Activated CD4-positive, alpha-beta T cell treated with anti-CD3 and anti-CD28 coated beads, Interleukin-2, amount 10 ng/mL, durations not matched to agents 24 days and 14 days (primary cell): ENCODE data around the gene HOXD3. TPM values are rescaled to one million over a fixed set of nuclear protein-coding genes. Genes with fewer than 3 reads are reported as not detected.

Experiments used
- DNase-seq: peaks from one replicate; pipeline ENCODE4 v3.0.0; 2022
- H3K27ac Mint-ChIP-seq: one replicate; pipeline ENCODE4 v1.8.0; 2022; ENCODE audit warnings: mild to moderate bottlenecking, mixed read lengths
- H3K27me3 Mint-ChIP-seq: one replicate; pipeline ENCODE4 v1.8.0; 2022; ENCODE audit warnings: mixed read lengths
- H3K36me3 Mint-ChIP-seq: one replicate; pipeline ENCODE4 v1.8.0; 2022; ENCODE audit warnings: low read depth, mild to moderate bottlenecking, mixed read lengths
- H3K4me1 Mint-ChIP-seq: one replicate; pipeline ENCODE4 v1.8.0; 2021; ENCODE audit warnings: mixed read lengths
- H3K4me3 Mint-ChIP-seq: one replicate; pipeline ENCODE4 v1.8.0; 2022; ENCODE audit warnings: mild to moderate bottlenecking, moderate library complexity, mixed read lengths
- H3K9me3 Mint-ChIP-seq: one replicate; pipeline ENCODE4 v1.8.0; 2021; ENCODE audit warnings: mixed read lengths
- intact Hi-C: fragments of 100-400 bp; cut with micrococcal nuclease; formaldehyde crosslinking; loops from one replicate; pipeline ENCODE4 v1.15.1; 2023
- total RNA-seq: library from RNA; stranded (reverse); gene quantifications from 2 replicates; pipeline ENCODE4 v1.2.3, GENCODE V29; 2022

Gene HOXD3
- total RNA-seq, 1 donor from 2014 or later: not detected

DNA sequence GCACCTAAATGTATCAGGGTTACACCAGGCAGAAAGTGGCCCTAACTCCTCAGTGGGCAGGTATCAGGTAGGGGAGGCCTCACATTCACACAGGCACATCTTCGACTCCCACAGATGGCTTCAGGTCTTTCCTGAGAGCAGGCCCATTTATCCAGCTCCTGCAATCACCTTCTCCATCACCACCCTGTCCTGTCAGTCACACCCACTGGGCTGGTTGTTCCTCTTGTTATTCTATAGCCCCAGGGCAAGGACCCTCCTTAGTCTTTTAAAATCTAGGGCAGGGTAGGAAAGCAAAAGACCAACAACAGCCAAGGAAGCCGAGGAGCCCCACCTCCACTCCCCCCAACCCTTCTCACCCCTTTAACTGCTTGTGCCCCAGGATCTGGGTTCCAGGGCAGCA, 14.8 kb upstream of the HOXD3 start:
- Mint-ChIP-seq H3K4me1 (peaks cover 3% of the 10 kb centered on the region), H3K9me3 (no peaks in the 10 kb centered on the region), H3K36me3 (no peaks in the 10 kb centered on the region), H3K4me3 (no peak overlapping the region), H3K27ac (no peak overlapping the region), H3K27me3 (peaks cover 77% of the 10 kb centered on the region)
- intact Hi-C loops: loop anchor here (5.0 to 10.0 kb wide), 3 partner anchors 510 to 1005 kb away; no protein-coding TSS in a partner anchor
- DNase-seq: no peak

DNA sequence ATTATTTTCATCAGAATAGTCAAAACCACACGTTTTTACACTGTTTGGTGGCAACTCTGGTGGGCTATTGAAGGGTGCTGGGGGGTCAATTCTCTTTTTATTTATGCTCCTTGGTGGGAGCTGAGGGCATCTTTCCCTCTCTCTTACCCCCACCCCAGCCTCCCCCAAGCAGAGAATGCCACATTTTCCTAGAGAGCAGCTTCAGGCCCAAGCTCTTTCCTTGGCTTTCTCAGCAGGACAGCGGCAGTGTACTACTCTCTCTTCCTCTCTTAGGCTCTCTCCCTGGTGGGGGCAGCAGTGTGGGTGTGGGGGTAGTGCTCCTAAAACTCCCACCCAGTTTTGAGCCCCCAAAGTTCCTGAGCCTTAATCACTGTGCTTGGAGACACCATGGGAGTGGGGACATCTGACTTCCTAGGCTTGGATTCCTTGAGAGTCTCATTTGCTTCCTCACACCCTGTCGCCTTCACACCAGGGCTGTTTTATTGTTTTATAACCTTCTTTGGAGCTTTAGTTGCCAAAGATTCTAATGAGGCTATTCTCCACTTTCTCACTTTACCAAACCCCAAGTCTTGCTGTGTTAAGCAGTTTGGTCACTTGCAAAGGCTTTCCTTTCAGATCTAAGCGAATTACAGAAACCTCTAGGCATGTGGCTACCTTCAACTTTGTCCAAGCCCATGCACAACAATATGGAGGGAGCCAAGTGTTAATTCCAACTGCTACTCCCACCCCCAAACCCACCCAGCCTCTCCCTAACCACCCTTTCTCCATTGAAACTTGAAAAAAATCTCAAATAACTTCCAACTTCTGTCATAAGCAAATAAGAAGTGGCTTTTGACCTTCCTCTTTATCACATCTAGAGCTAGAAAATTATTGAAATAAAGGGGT, 11.8 kb upstream of the HOXD3 start:
- Mint-ChIP-seq H3K27me3 (peaks cover 80% of the 10 kb centered on the region), H3K36me3 (no peaks in the 10 kb centered on the region), H3K27ac (no peak overlapping the region), H3K4me3 (no peak overlapping the region), H3K9me3 (no peaks in the 10 kb centered on the region), H3K4me1 (peaks cover 3% of the 10 kb centered on the region)
- DNase-seq: no peak
- intact Hi-C loops: loop anchor here (10.0 kb wide), 1 partner anchor 669 kb away; no protein-coding TSS in a partner anchor

DNA sequence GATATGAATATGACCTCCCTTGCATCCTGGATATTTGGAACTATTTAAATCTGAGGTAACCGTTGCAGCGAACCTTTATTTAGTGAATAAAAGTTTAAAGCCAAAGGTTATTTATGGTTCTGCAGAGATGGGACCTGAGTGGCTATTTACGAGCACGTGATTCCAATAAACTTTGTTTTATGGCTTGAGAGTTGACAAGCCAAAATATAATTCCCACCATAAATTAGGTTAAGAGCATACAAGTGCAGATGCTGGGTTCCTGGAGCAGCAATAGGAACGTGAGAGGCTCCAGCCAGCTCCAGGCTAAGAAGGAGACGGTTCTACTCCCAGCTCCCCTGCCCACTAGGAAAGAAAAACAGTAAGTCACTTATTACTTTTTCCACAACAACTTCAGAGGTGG, 11.0 kb upstream of the HOXD3 start:
- no peaks in the 10 kb centered on the region for H3K9me3 Mint-ChIP-seq
- no peak overlapping the region for H3K4me3 Mint-ChIP-seq
- no peak for DNase-seq
- peaks cover 3% of the 10 kb centered on the region for H3K4me1 Mint-ChIP-seq
- H3K36me3 Mint-ChIP-seq: no peaks in the 10 kb centered on the region
- H3K27me3 Mint-ChIP-seq: peaks cover 83% of the 10 kb centered on the region
- H3K27ac Mint-ChIP-seq: no peak overlapping the region
- intact Hi-C loops: loop anchor here (10.0 kb wide), 1 partner anchor 669 kb away; no protein-coding TSS in a partner anchor

DNA sequence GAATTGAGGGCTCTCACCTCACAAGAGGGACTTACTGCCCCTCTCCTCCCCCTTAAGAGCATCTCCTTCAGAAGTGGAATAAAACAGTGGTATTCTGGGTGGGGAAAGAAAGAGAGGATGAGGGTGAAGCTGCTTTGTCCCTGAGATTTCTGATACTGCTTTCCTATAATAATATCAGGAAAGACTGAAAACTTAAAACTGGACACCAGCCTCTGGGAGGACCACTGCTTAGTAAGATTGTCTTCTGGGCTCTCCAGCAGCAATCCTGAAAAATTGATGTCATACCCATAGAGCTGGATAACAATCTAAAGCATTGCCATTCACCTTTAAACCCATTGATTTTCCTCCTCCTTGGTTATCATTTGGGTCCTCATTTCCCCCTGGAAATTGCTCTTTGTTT, 10.5 kb upstream of the HOXD3 start:
- intact Hi-C loops: loop anchor here (10.0 kb wide), 1 partner anchor 668 kb away; no protein-coding TSS in a partner anchor

DNA sequence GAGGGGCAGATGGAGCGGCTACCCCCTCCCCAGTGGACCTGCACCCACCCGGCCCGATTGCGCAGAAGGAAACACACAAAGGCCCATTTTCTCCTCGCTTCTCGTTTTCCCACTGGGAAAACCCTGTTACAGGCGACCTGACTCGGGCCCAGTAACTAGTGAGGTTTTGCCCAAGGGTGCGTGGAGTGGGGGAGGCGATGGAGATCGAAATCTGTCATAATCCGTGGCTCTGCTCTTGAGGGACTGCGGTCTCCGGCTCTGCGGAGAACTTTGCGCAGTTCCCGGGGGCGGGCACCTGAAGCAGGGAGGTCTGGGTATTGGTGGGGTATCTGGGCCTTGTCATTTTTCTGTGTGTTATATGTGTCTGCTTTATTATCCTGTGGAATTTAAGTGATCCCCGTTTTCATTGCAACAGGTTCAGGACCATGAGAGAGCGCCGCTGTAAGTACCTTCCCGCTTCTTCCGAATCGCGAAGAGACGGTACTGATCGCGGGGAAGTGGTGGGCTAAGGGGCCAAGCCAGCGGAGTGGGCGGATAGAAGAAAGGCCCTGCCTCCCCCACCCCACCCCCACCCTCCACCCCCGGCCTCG, 9.8 kb upstream of the HOXD3 start:
- Mint-ChIP-seq H3K27ac (no peak overlapping the region), H3K4me3 (no peak overlapping the region), H3K27me3 (peaks cover 79% of the 10 kb centered on the region), H3K9me3 (no peaks in the 10 kb centered on the region), H3K36me3 (no peaks in the 10 kb centered on the region), H3K4me1 (no peaks in the 10 kb centered on the region)
- intact Hi-C loops: loop anchor here (10.0 kb wide), 1 partner anchor 667 kb away; no protein-coding TSS in a partner anchor
- DNase-seq: no peak

More for the DNA sequence above, 10.5 kb upstream of the HOXD3 start:
- Mint-ChIP-seq H3K9me3 (no peaks in the 10 kb centered on the region), H3K27ac (no peak overlapping the region), H3K4me1 (no peaks in the 10 kb centered on the region), H3K4me3 (no peak overlapping the region), H3K36me3 (no peaks in the 10 kb centered on the region), H3K27me3 (peaks cover 82% of the 10 kb centered on the region)
- no peak for DNase-seq

DNA sequence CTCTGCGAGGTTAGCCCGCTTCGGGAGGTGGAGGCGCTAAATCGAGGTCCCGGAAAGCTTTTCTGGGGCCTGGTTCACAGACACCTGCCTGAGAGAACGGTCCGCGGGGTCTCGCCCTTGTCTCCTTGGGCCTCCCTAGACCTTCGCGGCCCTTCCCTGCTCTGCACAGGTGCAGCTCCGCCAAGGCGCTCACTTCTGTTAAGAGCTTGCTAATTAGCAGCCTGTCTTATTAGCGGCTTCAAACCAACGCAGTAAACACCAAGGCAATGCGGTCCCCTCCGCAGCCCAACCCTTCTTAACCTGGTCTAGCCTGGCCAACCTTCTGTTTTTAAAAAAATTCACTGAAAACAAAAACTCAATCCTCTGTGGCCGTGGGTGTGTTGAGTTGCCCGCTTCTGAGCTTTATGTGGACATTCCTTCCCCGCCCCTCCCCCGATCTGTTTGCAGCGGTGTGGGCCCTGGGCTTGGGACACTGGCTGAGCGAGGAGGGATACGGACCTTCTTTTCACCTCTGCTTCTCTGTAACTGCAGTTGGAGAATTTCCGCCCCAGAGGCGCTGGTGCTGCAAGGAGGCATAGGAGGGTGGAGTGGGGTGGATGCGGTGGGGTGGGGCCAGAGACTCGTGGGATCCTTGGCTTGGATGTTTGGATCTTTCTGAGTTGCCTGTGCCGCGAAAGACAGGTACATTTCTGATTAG, 9.2 kb upstream of the HOXD3 start:
- Mint-ChIP-seq H3K27ac (no peak overlapping the region), H3K4me3 (no peak overlapping the region), H3K36me3 (no peaks in the 10 kb centered on the region), H3K4me1 (no peaks in the 10 kb centered on the region), H3K27me3 (peaks cover 82% of the 10 kb centered on the region), H3K9me3 (no peaks in the 10 kb centered on the region)
- intact Hi-C loops: loop anchor here (10.0 kb wide), 1 partner anchor 667 kb away; no protein-coding TSS in a partner anchor
- no peak for DNase-seq

DNA sequence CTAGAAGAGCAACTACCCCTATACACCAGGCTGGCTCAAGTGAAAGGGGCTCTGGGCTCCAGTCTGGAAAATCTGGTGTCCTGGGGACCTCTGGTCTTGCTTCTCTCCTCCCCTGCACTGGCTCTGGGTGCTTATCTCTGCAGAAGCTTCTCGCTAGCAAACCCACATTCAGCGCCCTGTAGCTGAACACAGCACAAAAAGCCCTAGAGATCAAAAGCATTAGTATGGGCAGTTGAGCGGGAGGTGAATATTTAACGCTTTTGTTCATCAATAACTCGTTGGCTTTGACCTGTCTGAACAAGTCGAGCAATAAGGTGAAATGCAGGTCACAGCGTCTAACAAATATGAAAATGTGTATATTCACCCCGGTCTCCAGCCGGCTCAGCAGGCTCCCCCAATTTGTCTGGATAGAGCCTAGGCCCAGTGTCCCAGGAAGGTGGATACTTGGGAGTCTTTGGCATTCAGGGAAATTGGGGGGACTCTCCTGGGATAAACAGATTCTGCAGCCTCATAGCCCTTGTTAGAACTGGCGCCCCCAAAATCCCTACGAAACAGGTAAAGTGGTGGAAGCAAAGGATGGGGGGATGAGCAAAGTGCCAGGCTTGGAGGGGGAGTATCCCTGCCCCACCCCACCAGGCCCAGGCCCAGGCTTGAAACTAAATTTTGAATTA, 8.2 kb upstream of the HOXD3 start:
- H3K9me3 Mint-ChIP-seq: no peaks in the 10 kb centered on the region
- no peak for DNase-seq
- H3K4me1 Mint-ChIP-seq: no peaks in the 10 kb centered on the region
- intact Hi-C loops: loop anchor here (10.0 kb wide), 1 partner anchor 666 kb away; no protein-coding TSS in a partner anchor
- peaks cover 83% of the 10 kb centered on the region for H3K27me3 Mint-ChIP-seq
- H3K36me3 Mint-ChIP-seq: no peaks in the 10 kb centered on the region
- H3K4me3 Mint-ChIP-seq: no peak overlapping the region
- H3K27ac Mint-ChIP-seq: no peak overlapping the region

DNA sequence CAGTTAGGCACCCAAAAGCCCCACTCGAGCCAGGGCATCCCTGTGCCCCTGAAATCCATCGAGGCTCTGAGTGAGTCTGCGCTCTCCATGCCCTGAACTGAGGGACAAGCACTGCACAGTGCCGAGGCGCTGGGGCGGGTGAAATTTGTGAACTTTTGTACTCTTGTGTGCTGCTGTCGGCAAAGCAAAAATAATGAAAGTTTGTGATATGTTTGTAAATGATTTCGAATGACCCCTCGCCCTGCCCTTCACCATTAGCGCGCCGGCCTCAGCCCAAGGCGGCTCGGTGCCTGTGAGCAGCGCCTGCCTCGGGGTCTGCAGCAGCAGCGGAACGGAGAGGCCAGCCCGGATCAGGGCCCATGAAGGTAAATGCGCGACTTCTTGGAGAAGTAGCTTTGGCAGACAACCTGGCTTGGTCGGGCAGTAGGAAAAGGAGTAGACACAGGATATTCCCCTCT, 7.6 kb upstream of the HOXD3 start:
- no peaks in the 10 kb centered on the region for H3K9me3 Mint-ChIP-seq
- DNase-seq: no peak
- no peaks in the 10 kb centered on the region for H3K4me1 Mint-ChIP-seq
- intact Hi-C loops: loop anchor here (10.0 kb wide), 1 partner anchor 665 kb away; no protein-coding TSS in a partner anchor
- peaks cover 86% of the 10 kb centered on the region for H3K27me3 Mint-ChIP-seq
- H3K4me3 Mint-ChIP-seq: no peak overlapping the region
- no peaks in the 10 kb centered on the region for H3K36me3 Mint-ChIP-seq
- no peak overlapping the region for H3K27ac Mint-ChIP-seq

DNA sequence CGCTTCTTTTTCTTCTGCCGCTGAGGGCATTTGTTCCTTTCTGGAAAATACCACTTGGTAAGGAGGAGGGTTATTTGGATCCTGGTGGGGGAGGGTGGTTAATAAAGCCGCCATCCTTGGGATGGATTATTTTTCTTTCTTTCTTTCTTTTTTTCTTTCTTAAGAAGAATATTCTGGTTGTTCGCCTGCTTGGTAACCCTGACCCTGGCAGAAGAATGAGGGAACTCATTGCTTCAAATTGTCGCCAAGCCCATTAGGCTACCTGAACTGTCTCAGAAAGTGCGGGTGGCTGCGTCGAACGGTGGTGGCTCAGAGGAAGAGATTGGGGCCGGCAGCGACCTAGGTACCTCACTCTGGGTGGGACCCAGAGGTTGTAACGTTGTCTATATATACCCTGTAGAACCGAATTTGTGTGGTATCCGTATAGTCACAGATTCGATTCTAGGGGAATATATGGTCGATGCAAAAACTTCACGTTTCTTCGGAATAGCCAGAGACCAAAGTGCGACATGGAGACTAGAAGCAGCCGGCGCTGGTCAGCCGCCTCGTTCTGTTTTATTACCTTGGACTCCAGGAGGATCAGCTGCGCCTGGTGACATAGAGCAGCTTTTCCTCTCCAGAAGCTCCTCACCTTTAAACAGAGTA, 7.0 kb upstream of the HOXD3 start:
- no peak for DNase-seq
- H3K4me3 Mint-ChIP-seq: no peak overlapping the region
- H3K9me3 Mint-ChIP-seq: no peaks in the 10 kb centered on the region
- no peak overlapping the region for H3K27ac Mint-ChIP-seq
- no peaks in the 10 kb centered on the region for H3K36me3 Mint-ChIP-seq
- peaks cover 87% of the 10 kb centered on the region for H3K27me3 Mint-ChIP-seq
- H3K4me1 Mint-ChIP-seq: no peaks in the 10 kb centered on the region
- intact Hi-C loops: loop anchor here (10.0 kb wide), 1 partner anchor 665 kb away; no protein-coding TSS in a partner anchor

DNA sequence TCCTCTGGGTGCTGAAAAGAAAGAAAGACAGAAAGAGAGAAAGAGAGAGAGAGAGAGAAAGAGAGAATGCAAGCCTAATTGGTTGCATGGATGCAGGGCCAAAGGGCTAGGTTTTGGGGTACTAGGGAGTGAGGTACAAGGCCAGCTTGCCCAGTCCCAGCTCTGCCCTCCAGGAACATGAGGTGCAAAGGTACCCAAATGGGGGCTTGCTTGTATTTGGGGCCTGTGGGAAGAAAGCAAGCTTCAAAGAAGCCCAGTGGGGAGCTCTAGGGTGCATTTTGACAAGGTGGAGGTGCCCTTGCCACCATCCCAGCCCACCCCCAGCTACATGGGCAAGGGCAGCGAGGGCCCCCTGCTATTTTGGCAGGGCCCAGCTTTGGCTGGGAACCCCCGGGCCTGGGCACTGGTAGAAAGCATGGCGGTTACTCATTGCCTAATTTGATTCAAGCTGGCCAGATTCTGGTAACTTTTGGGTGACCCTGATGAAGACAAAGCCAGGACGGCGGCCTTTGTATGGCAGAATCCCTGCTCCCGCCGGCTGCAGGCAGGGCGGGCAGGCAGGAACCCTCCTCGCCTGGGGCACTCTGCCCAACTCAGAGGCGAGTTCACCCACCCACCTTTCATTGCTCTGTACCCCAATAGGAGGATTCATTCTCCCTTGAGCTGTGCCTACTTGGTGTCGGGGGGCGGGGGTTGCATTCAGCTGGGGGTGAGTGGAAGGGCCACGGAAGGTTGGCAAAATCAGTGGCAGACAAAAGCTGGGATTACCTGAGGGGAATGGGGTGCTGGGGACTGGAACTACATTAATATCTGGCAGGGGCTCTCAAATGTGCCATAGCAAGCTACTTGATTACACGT, 6.3 kb upstream of the HOXD3 start:
- Mint-ChIP-seq H3K27me3 (peaks cover 87% of the 10 kb centered on the region), H3K36me3 (no peaks in the 10 kb centered on the region), H3K9me3 (no peaks in the 10 kb centered on the region), H3K4me3 (no peak overlapping the region), H3K27ac (no peak overlapping the region), H3K4me1 (no peaks in the 10 kb centered on the region)
- no peak for DNase-seq
- intact Hi-C loops: no loop called here

DNA sequence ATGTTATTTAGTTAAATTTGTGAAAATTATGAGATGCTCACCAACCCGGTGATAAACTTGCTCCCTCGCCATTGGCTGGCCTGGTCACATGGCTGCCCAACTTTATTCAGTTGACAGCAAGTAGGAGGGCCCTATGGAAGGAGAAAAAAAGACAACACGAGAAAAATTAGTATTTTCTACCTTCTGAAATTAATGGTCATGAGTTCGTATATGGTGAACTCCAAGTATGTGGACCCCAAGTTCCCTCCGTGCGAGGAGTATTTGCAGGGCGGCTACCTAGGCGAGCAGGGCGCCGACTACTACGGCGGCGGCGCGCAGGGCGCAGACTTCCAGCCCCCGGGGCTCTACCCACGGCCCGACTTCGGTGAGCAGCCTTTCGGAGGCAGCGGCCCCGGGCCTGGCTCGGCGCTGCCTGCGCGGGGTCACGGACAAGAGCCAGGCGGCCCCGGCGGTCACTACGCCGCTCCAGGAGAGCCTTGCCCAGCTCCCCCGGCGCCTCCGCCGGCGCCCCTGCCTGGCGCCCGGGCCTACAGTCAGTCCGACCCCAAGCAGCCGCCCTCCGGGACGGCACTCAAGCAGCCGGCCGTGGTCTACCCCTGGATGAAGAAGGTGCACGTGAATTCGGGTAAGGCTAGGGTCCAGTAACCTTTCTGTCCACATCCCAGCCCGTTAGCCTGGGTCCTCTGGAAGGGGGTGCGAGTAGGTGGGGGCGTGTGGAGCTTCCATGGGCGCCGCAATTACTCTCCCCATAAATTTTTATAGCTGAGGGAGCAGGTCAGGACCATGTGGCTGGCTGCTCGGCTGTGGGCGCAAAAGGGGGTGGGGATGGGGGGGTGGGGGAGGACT, 5.4 kb upstream of the HOXD3 start, which contains the start of gene HOXD4:
Gene HOXD4, plus strand, starts transcription at position 109 of the 846 bp plus-strand sequence. Its CDS starts 84 bp downstream, at position 193.
- Mint-ChIP-seq H3K4me1 (no peaks in the 10 kb centered on the region), H3K27ac (no peak within 1 kb of the TSS), H3K36me3 (no peaks in the 10 kb centered on the region), H3K27me3 (peaks cover 86% of the 10 kb centered on the region), H3K4me3 (no peak within 1 kb of the TSS), H3K9me3 (no peaks in the 10 kb centered on the region)
- intact Hi-C loops: no loop called here
- no peak for DNase-seq
